Stimulated activated CD4-positive, alpha-beta T cell treated with anti-CD3 and anti-CD28 coated beads, Interleukin-12 subunit alpha, Interleukin-12 subunit beta, amount 100 ng/mL, for 24 hours (primary cell): ENCODE results near the gene TRPV2.
"Not testable (repeated sequence)": the region's sequence is repeated elsewhere in the genome, so short reads cannot be mapped to it uniquely, and the experiment has no call there.

Experiments used
- DNase-seq, 2 experiments: peaks; one replicate each; pipeline ENCODE4 v3.0.0-alpha.2; 2020; ENCODE audit warnings: low read depth in 2 of 2

TRPV2 gene

GRCh38 chr17:16438173-16438556 lies 22.8 kb downstream of the TRPV2 start:
- no peak for DNase-seq

DNA sequence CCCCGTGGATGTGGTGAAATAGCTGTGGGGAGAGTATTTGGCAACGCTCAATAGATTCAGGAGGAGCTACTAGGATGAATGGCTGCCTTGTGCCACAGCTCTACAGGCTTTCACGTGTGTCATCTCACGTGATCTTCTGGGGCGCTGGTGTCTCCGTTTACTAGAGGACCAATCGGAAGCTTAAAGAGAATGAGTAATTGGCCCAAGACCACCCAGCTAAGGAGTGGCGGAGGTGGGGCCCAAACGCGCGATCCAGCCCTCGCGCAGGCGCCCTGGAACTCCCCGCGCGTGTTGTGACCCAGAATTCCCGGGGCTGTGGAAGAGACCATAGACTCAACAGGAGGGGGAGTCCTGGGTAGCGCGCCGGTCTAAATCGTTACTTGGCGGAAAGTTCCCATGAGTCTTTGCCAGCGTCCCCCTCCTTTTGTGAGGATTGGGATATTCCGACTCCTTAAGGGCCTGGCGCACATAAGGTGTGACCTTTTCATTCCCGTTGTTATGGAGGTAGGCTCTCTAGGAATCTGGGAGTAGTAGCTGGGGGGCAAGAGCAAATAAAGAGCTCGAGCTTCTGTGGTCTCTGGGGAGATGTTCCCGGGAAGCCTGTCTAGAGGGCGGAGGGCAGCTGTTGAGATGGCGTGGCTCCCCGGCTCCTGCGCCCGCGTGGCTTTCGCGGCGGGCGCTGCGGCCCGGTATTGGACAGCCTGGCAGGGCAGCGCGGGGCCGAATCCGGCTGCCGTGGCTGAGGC lies 23.4 kb downstream of the TRPV2 start:
- peak; percentile 92 to 94 for DNase-seq

- DNase-seq, result no peak
These were observed 24.0 kb downstream of the TRPV2 start for GRCh38 chr17:16439303-16439791.

- DNase-seq, result no peak
These were observed 24.5 kb downstream of the TRPV2 start for GRCh38 chr17:16439811-16440351.

DNA sequence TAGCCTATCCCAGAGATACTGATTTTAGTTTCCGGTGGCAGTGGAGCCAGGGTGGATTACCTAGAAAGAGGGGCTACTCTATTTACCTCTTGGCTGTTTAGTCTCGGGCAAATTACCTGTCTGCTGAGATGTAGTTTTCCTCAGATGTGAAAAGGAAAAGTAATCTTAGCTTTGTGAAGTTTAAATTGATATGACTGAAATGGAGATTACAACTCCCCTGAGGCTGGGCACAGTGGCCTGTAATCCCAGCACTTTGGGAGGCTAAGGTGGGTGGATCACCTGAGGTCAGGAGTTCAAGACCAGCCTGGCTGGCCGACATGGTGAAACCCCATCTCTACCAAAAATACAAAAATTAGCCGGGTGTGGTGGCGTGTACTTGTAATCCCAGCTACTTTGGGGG lies 25.0 kb downstream of the TRPV2 start:
- not testable (repeated sequence) for DNase-seq

- no peak for DNase-seq
These were observed 25.7 kb downstream of the TRPV2 start for GRCh38 chr17:16440901-16441629.

- DNase-seq, result no peak
These were observed 26.8 kb downstream of the TRPV2 start for GRCh38 chr17:16442141-16442540.

GRCh38 chr17:16442594-16443510 lies 27.5 kb downstream of the TRPV2 start:
- DNase-seq, result no peak

GRCh38 chr17:16443511-16444257 lies 28.3 kb downstream of the TRPV2 start:
- no peak for DNase-seq

- no peak for DNase-seq
These were observed 29.0 kb downstream of the TRPV2 start for GRCh38 chr17:16444258-16444886.

GRCh38 chr17:16446338-16446983 lies 31.1 kb downstream of the TRPV2 start:
- no peak for DNase-seq

DNA sequence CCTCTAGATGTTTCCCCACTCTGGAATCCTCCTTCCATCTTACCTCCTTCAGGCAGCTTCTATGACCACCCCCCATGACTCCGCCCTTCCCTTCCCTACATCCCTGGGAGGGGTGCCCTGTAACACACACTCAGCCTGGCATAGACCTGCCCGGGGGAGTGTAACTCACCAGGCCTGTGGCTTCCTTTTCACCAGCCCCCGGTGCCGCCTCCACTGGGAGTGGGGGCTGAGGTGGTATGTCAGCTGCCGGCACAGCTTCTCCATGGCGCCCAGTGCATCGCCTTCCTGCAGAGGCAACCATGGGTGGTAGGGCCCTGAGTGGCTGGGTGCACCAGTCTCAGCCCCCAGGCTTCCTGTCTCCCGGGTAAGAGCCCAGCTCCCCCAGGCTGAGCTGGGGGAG lies 32.3 kb downstream of the TRPV2 start:
- DNase-seq, result no peak

DNA sequence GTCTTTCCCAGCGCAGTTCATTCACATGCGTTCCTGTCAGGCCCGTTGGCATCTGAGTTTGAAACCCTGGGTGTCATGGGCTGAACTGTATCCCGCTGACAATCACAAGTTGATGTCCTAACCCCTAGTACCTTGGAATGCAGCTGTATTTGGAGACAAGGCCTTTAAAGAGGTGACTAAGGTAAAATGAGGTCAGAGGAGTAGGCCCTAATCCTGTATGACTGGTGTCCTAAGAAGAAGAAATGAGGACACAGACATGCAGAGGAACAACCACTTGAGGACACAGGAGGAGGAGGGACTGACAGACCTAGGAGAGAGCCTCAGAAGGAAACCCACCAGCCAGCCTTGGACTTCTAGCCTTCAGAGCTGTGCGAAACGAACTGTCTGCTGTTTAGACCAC lies 33.1 kb downstream of the TRPV2 start:
- DNase-seq, result no peak

DNA sequence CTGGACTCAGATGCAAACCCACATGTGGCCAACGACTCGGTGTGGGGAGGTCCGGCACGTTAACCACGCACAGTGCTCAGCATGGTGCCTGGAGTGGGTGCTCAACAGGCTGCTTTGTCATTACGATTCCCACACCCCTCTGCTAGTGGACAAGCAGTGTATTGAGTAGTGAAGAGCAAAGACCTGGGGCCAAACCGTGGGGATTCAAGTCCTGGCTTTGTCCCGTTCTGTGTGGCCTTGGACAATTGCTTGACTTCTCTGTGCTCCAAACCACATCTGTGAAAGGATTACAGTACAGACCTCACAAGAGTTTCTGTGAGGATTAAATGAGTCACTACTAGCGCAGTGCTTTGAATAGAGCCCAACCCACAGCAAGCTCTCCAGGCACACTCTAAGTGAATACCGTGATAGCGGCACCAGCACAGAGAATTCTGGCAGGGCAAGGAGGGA lies 33.8 kb downstream of the TRPV2 start:
- DNase-seq, result no peak

- no peak for DNase-seq
These were observed 34.7 kb downstream of the TRPV2 start for GRCh38 chr17:16450028-16450427.

DNA sequence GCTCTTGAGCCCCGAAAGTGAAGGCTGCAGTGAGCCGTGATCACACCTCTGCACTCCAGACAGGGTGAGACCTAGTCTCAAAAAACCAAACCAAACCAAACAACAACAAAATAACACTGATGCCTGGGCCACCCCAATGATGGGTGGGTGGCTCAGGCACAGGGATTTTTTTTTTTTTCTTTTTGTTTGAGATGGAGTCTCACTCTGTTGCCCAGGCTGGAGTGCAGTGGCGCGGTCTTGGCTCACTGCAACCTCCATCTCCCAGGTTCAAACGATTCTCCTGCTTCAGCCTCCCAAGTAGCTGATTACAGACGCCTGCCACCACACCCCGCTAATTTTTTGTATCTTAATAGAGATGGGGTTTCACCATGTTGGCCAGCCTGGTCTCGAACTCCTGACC lies 36.9 kb downstream of the TRPV2 start:
- DNase-seq, result not testable (repeated sequence)

DNA sequence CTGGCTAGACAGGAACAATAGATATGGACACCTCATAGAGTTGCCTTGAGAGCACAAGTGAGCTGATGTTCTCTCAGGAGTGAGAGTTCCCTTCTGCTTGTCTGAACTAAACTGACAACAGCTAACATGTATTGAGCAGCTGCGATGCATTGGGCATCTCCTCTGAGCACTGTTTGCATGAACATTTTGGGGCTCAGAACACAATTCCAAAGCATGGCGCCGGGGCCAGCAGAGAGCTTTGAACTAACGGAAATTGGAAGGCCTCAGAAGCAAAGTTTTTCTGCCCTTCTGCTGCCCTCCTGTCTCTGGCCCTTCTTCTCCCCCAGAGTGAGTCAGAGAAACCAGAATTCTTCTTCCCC lies 38.1 kb downstream of the TRPV2 start:
- DNase-seq, result no peak

- DNase-seq, result no peak
These were observed 40.8 kb downstream of the TRPV2 start for GRCh38 chr17:16455997-16456741.

DNA sequence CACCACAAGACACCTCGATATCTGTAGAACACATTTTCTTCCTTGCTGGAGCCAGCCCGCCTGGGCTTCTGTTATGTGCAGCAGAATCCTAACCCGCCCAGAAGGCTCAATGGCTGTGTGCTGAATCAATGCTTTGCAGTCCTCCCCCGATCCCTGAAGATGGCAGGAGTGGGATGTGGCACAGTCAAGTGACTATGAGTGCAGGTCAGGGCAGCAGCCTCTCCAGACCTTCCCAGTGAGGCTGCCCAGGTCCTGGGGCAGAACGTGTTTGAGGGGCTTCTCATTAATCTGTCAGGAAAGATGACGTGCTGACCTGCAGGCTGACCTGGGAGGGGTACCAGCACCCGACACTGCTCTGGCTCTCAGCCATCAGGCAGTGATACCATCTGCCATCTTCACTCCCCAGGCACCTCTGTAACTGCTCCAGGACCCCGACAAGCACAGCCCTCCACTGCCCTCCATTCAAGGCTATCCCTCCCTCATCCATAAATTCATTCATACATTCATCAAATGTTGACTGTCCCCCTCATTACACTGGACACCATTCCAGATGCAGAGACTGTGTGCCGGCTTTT lies 41.5 kb downstream of the TRPV2 start:
- no peak for DNase-seq
